HEK293 (cell line): ENCODE measurements around the gene COL24A1.

ENCODE experiments used
- CTCF ChIA-PET: fragments of 350-600 bp; formaldehyde crosslinking; extraction: SDS; loops from one replicate; lab custom pipeline; 2021; ENCODE audit warnings: antibody characterized with exemption; lab: Yijun Ruan, JAX
- POLR2A ChIA-PET: fragments of 300-600 bp; formaldehyde crosslinking; extraction: SDS; loops from one replicate; lab custom pipeline; 2020; ENCODE audit warnings: antibody characterized with exemption, inconsistent platforms; lab: Yijun Ruan, JAX
- H3K27ac ChIP-seq: fragments of 200-500 bp; sonication (Bioruptor generic); 2 replicates; pipeline ENCODE4 v1.5.1; 2014; ENCODE audit warnings: low read depth, low read length, control low read depth, inconsistent platforms; ENCODE audit errors: extremely low read depth
- H3K36me3 ChIP-seq, 2 experiments: fragments of 200-500 bp in 1 of 2; sonication (Bioruptor generic) in 1 of 2; 1 replicate in 1 of 2; 2 replicates in 1 of 2; pipeline ENCODE4 v1.5.1; 2014 to 2017; ENCODE audit warnings: inconsistent platforms in 2 of 2, low read length in 2 of 2; ENCODE audit not compliant: control insufficient read depth in 2 of 2, insufficient read depth in 1 of 2
- H3K4me1 ChIP-seq: fragments of 200-500 bp; sonication (Bioruptor generic); 2 replicates; pipeline ENCODE4 v1.5.1; 2014; ENCODE audit warnings: mild to moderate bottlenecking, low read length, inconsistent platforms; ENCODE audit not compliant: control insufficient read depth, insufficient read depth
- H3K4me3 ChIP-seq: 2 replicates; pipeline ENCODE4 v1.5.1; 2011; ENCODE audit warnings: low read depth, mild to moderate bottlenecking, control low read depth, low read length, moderate library complexity
- H3K9me3 ChIP-seq: fragments of 200-500 bp; sonication (Bioruptor generic); 2 replicates; pipeline ENCODE4 v1.5.1; 2014; ENCODE audit warnings: low read depth, low read length, inconsistent platforms; ENCODE audit not compliant: control insufficient read depth, insufficient read depth
- FEZF1 ChIP-seq: fragments of 450-650 bp; formaldehyde crosslinking; IDR thresholded peaks from 2 replicates; pipeline ENCODE4 v1.5.1; 2016; ENCODE audit warnings: missing biosample characterization, missing genetic modification characterization
- KLF8 ChIP-seq: fragments of 450-650 bp; formaldehyde crosslinking; IDR thresholded peaks from 2 replicates; pipeline ENCODE4 v1.5.1; 2016; ENCODE audit warnings: missing biosample characterization, missing genetic modification characterization
- MZF1 ChIP-seq: fragments of 450-650 bp; formaldehyde crosslinking; IDR thresholded peaks from 2 replicates; pipeline ENCODE4 v1.5.1; 2017; ENCODE audit warnings: missing biosample characterization, missing genetic modification characterization, borderline replicate concordance
- OVOL3 ChIP-seq: fragments of 450-650 bp; formaldehyde crosslinking; IDR thresholded peaks from 2 replicates; pipeline ENCODE4 v1.5.1; 2016; ENCODE audit warnings: missing biosample characterization, missing genetic modification characterization
- SALL2 ChIP-seq: fragments of 450-650 bp; formaldehyde crosslinking; IDR thresholded peaks from 2 replicates; pipeline ENCODE4 v1.5.0; 2017; ENCODE audit warnings: missing biosample characterization, mild to moderate bottlenecking, missing genetic modification characterization, borderline replicate concordance
- SP2 ChIP-seq: fragments of 450-650 bp; formaldehyde crosslinking; IDR thresholded peaks from 2 replicates; pipeline ENCODE4 v1.5.1; 2016; ENCODE audit warnings: missing biosample characterization, missing genetic modification characterization
- TCF7L2 ChIP-seq: IDR thresholded peaks from 2 replicates; pipeline ENCODE4 v1.6.1; 2011; ENCODE audit warnings: low read depth, mild to moderate bottlenecking, inconsistent platforms, low read length, moderate library complexity, borderline replicate concordance
- WT1 ChIP-seq: fragments of 450-650 bp; formaldehyde crosslinking; IDR thresholded peaks from 2 replicates; pipeline ENCODE4 v1.5.1; 2016; ENCODE audit warnings: missing biosample characterization, missing genetic modification characterization
- ZNF221 ChIP-seq: fragments of 450-650 bp; formaldehyde crosslinking; IDR thresholded peaks from 2 replicates; pipeline ENCODE4 v1.5.1; 2017; ENCODE audit warnings: missing biosample characterization, missing genetic modification characterization, borderline replicate concordance
- ZNF311 ChIP-seq: fragments of 450-650 bp; formaldehyde crosslinking; IDR thresholded peaks from 2 replicates; pipeline ENCODE4 v1.5.1; 2017; ENCODE audit warnings: missing biosample characterization, missing genetic modification characterization, borderline replicate concordance
- ZNF416 ChIP-seq: fragments of 450-650 bp; formaldehyde crosslinking; IDR thresholded peaks from 2 replicates; pipeline ENCODE4 v1.5.1; 2016; ENCODE audit warnings: missing biosample characterization, missing genetic modification characterization
- ZNF433 ChIP-seq: fragments of 450-650 bp; formaldehyde crosslinking; IDR thresholded peaks from 2 replicates; pipeline ENCODE4 v1.5.1; 2016; ENCODE audit warnings: missing biosample characterization, missing genetic modification characterization, low read depth
- ZNF521 ChIP-seq: fragments of 450-650 bp; formaldehyde crosslinking; IDR thresholded peaks from 2 replicates; pipeline ENCODE4 v1.5.1; 2017; ENCODE audit warnings: missing biosample characterization, mild to moderate bottlenecking, missing genetic modification characterization
- ZNF544 ChIP-seq: fragments of 450-650 bp; formaldehyde crosslinking; IDR thresholded peaks from 2 replicates; pipeline ENCODE4 v1.5.0; 2017; ENCODE audit warnings: missing biosample characterization, missing genetic modification characterization
- ZNF596 ChIP-seq: fragments of 450-650 bp; IDR thresholded peaks from 2 replicates; pipeline ENCODE4 v1.5.0; 2018; ENCODE audit warnings: missing biosample characterization, mild to moderate bottlenecking, missing genetic modification characterization, moderate library complexity
- ZNF658 ChIP-seq: fragments of 450-650 bp; formaldehyde crosslinking; IDR thresholded peaks from 2 replicates; pipeline ENCODE4; 2016; ENCODE audit warnings: missing biosample characterization, missing genetic modification characterization
- ZNF677 ChIP-seq: fragments of 450-650 bp; IDR thresholded peaks from 2 replicates; pipeline ENCODE4 v1.5.0; 2018; ENCODE audit warnings: missing biosample characterization, mild to moderate bottlenecking, missing genetic modification characterization, moderate library complexity
- ZNF76 ChIP-seq: fragments of 450-650 bp; formaldehyde crosslinking; IDR thresholded peaks from 2 replicates; pipeline ENCODE4; 2016; ENCODE audit warnings: low read depth, missing biosample characterization, missing genetic modification characterization, borderline replicate concordance
- TF ChIP-seq, protein P1 (sequence below): fragments of 450-650 bp; formaldehyde crosslinking; IDR thresholded peaks from 2 replicates; pipeline ENCODE4 v1.5.1; 2016; ENCODE audit warnings: missing biosample characterization, missing genetic modification characterization
- TF ChIP-seq, protein P2 (sequence below): fragments of 450-650 bp; formaldehyde crosslinking; IDR thresholded peaks from 2 replicates; pipeline ENCODE4 v1.5.1; 2016; ENCODE audit warnings: missing biosample characterization, missing genetic modification characterization
- TF ChIP-seq, protein P3 (sequence below): sonication (generic); formaldehyde crosslinking; IDR thresholded peaks from 2 replicates; pipeline ENCODE4 v1.8.1; 2022; ENCODE audit warnings: mild to moderate bottlenecking, moderate library complexity, missing genetic modification reagents
- TF ChIP-seq, protein P4 (sequence below): fragments of 450-650 bp; IDR thresholded peaks from 2 replicates; pipeline ENCODE4 v1.5.1; 2018; ENCODE audit warnings: missing biosample characterization, mild to moderate bottlenecking, missing genetic modification characterization
- TF ChIP-seq, protein P5 (sequence below): fragments of 450-650 bp; formaldehyde crosslinking; IDR thresholded peaks from 2 replicates; pipeline ENCODE4; 2016; ENCODE audit warnings: missing biosample characterization, missing genetic modification characterization
- TF ChIP-seq, protein P6 (sequence below): fragments of 450-650 bp; formaldehyde crosslinking; IDR thresholded peaks from 2 replicates; pipeline ENCODE4 v1.5.1; 2016; ENCODE audit warnings: missing biosample characterization, missing genetic modification characterization

The COL24A1 gene

DNA sequence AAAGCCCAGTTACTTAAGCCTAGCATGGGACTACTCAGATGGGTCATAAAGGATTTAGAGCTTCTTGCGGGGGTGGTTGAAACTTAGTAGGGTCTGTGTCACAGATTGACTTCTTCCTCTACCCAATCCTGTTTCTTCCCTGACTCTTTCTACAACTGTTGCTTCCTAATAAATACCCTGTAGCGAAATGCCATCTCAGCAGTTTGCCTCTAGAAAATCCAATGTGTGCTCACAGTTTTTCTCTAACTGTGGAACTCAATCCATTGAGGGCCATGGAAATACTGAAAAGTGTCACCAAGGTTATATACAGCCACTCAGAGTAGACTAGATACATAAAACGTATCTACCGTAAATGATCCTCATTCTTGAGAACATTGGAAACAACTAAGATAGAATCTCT is 217.7 kb downstream of the COL24A1 start:
- Histone ChIP-seq H3K4me1 (no peaks in the 10 kb centered on the region), H3K9me3 (no peaks in the 10 kb centered on the region), H3K27ac (no peak overlapping the region), H3K4me3 (no peak overlapping the region), H3K36me3 (no peaks in the 10 kb centered on the region)
- TF ChIP-seq, protein P1, sequence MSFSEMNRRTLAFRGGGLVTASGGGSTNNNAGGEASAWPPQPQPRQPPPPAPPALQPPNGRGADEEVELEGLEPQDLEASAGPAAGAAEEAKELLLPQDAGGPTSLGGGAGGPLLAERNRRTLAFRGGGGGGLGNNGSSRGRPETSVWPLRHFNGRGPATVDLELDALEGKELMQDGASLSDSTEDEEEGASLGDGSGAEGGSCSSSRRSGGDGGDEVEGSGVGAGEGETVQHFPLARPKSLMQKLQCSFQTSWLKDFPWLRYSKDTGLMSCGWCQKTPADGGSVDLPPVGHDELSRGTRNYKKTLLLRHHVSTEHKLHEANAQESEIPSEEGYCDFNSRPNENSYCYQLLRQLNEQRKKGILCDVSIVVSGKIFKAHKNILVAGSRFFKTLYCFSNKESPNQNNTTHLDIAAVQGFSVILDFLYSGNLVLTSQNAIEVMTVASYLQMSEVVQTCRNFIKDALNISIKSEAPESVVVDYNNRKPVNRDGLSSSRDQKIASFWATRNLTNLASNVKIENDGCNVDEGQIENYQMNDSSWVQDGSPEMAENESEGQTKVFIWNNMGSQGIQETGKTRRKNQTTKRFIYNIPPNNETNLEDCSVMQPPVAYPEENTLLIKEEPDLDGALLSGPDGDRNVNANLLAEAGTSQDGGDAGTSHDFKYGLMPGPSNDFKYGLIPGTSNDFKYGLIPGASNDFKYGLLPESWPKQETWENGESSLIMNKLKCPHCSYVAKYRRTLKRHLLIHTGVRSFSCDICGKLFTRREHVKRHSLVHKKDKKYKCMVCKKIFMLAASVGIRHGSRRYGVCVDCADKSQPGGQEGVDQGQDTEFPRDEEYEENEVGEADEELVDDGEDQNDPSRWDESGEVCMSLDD (tag by site-specific recombination), result no peak
- TF ChIP-seq KLF8 (tag by site-specific recombination) (no peak), ZNF416 (no peak), TCF7L2 (no peak), SALL2 (no peak), ZNF521 (tag by site-specific recombination) (no peak), SP2 (tag by site-specific recombination) (no peak), ZNF677 (tag by site-specific recombination) (no peak), ZNF76 (tag by site-specific recombination) (no peak), FEZF1 (tag by site-specific recombination) (no peak), ZNF311 (tag by site-specific recombination) (no peak), ZNF433 (tag by site-specific recombination) (no peak), ZNF658 (no peak), MZF1 (tag by site-specific recombination) (no peak), ZNF544 (tag by site-specific recombination) (no peak)
- TF ChIP-seq, protein P2, sequence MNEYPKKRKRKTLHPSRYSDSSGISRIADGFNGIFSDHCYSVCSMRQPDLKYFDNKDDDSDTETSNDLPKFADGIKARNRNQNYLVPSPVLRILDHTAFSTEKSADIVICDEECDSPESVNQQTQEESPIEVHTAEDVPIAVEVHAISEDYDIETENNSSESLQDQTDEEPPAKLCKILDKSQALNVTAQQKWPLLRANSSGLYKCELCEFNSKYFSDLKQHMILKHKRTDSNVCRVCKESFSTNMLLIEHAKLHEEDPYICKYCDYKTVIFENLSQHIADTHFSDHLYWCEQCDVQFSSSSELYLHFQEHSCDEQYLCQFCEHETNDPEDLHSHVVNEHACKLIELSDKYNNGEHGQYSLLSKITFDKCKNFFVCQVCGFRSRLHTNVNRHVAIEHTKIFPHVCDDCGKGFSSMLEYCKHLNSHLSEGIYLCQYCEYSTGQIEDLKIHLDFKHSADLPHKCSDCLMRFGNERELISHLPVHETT (tag by site-specific recombination), result no peak
- TF ChIP-seq, protein P3, sequence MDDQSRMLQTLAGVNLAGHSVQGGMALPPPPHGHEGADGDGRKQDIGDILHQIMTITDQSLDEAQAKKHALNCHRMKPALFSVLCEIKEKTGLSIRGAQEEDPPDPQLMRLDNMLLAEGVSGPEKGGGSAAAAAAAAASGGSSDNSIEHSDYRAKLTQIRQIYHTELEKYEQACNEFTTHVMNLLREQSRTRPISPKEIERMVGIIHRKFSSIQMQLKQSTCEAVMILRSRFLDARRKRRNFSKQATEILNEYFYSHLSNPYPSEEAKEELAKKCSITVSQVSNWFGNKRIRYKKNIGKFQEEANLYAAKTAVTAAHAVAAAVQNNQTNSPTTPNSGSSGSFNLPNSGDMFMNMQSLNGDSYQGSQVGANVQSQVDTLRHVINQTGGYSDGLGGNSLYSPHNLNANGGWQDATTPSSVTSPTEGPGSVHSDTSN (CRISPR knock-in tag), result no peak
- TF ChIP-seq, protein P4, sequence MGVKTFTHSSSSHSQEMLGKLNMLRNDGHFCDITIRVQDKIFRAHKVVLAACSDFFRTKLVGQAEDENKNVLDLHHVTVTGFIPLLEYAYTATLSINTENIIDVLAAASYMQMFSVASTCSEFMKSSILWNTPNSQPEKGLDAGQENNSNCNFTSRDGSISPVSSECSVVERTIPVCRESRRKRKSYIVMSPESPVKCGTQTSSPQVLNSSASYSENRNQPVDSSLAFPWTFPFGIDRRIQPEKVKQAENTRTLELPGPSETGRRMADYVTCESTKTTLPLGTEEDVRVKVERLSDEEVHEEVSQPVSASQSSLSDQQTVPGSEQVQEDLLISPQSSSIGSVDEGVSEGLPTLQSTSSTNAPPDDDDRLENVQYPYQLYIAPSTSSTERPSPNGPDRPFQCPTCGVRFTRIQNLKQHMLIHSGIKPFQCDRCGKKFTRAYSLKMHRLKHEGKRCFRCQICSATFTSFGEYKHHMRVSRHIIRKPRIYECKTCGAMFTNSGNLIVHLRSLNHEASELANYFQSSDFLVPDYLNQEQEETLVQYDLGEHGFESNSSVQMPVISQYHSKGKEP, result no peak
- POLR2A ChIA-PET, result no interaction called here
- CTCF ChIA-PET, result no interaction called here

DNA sequence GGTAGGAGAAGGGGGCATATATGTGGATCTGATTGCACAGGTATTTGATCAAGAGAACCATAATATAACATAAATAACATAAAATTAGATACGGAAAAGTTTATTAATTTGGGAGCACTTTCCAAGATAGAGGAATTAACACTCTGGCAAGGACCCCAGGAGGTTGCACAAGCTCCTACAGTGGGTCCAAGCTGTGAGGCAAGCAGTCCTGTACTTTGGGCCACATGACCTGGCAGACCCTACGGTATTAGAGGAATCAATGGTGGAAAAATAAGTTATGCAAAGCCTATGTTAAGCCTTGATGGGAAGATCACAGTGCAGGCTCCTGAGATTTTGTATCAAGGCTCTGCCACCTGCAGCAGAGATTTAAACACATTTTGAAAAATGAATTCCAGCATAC is 220.1 kb downstream of the COL24A1 start:
- no peak overlapping the region for H3K27ac ChIP-seq
- no peaks in the 10 kb centered on the region for H3K4me1 ChIP-seq
- no peaks in the 10 kb centered on the region for H3K9me3 ChIP-seq
- ChIA-PET POLR2A (no interaction called here), CTCF (no interaction called here)
- no peaks in the 10 kb centered on the region for H3K36me3 ChIP-seq
- no peak overlapping the region for H3K4me3 ChIP-seq
- TF ChIP-seq, protein P5, sequence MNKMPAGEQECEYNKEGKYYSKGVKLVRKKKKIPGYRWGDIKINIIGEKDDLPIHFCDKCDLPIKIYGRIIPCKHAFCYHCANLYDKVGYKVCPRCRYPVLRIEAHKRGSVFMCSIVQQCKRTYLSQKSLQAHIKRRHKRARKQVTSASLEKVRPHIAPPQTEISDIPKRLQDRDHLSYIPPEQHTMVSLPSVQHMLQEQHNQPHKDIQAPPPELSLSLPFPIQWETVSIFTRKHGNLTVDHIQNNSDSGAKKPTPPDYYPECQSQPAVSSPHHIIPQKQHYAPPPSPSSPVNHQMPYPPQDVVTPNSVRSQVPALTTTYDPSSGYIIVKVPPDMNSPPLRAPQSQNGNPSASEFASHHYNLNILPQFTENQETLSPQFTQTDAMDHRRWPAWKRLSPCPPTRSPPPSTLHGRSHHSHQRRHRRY, result no peak
- TF ChIP-seq, protein P6, sequence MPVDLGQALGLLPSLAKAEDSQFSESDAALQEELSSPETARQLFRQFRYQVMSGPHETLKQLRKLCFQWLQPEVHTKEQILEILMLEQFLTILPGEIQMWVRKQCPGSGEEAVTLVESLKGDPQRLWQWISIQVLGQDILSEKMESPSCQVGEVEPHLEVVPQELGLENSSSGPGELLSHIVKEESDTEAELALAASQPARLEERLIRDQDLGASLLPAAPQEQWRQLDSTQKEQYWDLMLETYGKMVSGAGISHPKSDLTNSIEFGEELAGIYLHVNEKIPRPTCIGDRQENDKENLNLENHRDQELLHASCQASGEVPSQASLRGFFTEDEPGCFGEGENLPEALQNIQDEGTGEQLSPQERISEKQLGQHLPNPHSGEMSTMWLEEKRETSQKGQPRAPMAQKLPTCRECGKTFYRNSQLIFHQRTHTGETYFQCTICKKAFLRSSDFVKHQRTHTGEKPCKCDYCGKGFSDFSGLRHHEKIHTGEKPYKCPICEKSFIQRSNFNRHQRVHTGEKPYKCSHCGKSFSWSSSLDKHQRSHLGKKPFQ (tag by site-specific recombination), result no peak
- TF ChIP-seq OVOL3 (tag by site-specific recombination) (no peak), ZNF596 (no peak), ZNF221 (no peak), WT1 (tag by site-specific recombination) (no peak)
